SHP77 treated with DMSO at 0.1 percent for 48 hours (cell line): ENCODE measurements around the gene BARHL1.

Experiments used
- DNase-seq: peaks from one replicate; lab custom pipeline; 2025; lab: John Stamatoyannopoulos, UW

Gene BARHL1

DNA sequence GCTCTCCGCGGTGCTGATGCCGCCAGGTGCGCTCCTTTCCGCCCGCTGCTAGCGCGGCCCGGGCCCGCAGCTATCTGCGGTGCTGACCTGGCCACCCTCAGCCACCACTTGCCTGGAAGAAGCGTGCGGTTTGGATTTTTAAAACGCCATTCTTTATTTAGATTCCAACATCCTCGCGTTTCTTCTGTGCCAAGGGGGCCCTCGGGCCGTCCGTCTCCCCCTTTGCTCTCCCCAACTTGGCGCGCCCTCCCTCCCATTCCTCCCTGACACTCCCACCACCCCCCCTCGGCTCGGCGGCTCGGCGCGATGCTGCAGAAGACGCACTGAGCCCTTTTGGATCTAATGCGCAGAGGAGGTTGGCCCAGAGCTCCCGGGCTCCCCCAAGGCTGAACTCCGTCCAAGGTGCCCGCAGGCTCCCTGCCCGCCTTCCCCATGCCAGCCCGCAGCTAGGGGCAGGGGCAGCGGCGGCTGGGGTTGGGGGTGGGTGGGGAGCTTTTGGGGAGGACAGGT is at the start of gene BARHL1:
Gene BARHL1, plus strand, starts transcription at position 331 of the 510 bp plus-strand sequence. CDS start 192 bp downstream, outside the sequence.
- no peak for DNase-seq

- no peak for DNase-seq
These were observed 47.6 kb upstream of the BARHL1 start for GRCh38 chr9:132534832-132535231.

DNA sequence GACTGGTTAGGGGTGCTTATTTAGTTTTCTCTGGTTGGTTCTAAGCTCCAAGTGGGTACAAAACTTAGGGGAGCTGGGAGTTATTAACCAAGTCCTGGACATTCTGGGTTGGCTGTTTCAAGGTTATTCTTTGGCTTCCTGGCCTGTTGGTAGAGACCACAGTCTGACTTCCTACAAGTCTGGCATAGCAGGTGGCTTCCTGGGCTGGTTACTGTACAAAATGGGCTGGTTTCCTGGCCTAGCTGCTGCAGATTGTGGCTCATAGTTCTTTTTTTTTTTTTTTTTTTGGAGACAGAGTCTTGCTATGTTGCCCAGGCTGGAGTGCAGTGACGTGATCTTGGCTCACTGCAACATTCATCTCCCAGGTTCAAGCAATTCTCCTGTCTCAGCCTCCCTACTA is 46.3 kb upstream of the BARHL1 start:
- DNase-seq = no peak

DNA sequence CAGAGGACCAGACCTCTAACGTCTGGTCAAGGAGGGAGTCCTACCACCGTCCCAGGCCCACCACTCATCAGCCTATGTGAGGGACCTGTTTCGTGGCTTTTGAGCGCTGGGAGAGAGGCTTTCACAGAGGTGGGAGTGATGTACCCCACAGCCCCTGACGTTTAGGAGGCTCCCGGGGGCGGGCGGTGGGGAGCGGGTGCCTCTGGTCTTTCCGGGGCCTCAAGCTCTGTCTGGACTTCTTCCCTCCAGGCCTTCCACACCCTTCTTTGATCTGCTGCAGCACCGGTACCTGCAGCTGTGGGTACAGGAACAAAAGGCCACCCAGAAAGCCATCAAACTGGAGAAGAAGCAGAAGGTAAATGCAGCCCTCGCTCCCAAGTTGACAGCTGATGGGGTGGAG is 45.1 kb upstream of the BARHL1 start:
- no peak for DNase-seq

- no peak for DNase-seq
These were observed 44.3 kb upstream of the BARHL1 start for GRCh38 chr9:132538071-132538470.

DNA sequence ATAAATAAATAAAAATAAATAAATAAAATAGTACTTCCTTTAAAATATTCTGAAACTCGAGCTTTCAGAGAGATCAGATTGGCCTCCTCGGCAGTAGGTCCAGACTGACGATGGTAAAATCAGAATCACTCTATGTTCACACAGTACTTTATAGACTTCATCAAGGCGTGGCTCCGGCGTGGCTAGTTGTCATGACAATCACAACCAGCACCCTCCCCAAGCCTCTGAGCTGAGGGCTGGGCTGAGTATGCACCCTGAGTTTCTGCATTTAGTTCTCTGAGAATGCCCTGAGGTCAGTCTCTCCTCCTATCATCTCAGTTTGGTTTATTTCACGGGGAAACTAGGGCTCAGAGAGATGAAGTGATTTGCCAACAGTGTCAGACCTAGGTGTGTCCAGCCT is 43.3 kb upstream of the BARHL1 start:
- DNase-seq = no peak

DNA sequence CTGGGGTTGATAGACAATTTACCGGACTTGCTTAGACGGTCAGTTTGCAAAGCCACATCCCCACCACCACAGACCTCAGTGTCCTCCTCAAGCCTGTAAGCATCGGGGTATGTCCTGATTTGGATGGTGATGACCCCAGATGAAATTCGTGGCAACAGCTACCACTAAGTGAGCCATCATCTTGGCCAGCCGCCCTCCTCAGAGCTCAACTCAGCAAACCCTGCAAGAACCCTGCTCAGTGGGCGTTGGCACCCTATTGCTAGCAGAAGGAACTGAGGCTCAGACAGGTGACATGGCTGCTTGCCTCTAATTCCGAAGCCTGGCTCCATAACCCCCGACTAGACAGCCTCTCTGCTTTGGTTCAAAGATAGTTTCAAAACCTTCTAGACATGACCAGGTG is 41.4 kb upstream of the BARHL1 start:
- DNase-seq = no peak

DNA sequence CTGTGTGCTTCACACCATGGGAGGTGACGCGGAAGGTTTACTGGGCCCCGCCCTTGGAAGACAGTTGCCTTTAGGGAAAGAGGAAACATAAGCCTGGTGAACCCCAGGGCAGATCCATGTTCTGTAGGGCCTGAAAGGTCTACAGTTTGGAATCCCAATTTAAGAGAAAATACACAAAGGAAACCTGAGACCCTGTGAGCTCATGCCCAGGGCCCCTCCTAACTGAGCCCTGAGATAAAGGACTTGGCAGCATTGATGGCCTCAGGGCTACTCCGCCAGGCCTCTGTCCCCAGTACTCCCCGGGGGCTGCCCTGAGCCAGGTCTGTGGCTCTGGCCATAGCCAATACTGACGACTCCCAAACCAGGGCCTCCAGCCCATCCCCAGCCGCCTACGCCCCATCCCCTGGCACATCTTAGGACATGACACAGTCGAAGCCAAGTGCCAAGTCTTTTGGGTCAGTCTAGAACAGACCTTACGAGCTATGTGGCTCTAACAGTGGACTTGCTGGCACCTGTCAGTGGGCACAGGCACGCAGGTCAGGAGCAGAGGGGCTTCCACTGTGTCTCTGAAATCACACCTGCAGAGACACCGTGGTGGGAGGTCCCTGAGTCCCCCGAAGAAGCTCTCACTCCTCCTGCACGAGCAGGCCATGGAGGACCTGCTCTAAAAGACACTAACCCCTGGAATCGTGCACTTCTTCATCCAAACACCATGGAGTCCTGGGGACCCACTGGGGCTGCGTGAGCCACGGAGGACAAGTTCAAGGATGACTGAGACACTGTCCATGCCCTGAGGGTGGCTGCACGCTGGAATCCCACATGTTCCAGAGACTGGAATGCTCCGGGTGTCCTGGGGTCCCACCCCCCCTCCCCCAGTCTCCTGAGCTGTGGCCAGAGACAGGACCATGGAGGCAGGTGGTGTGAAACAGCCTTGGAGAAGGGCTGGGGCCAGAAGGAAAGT is 40.3 kb upstream of the BARHL1 start:
- no peak for DNase-seq

DNA sequence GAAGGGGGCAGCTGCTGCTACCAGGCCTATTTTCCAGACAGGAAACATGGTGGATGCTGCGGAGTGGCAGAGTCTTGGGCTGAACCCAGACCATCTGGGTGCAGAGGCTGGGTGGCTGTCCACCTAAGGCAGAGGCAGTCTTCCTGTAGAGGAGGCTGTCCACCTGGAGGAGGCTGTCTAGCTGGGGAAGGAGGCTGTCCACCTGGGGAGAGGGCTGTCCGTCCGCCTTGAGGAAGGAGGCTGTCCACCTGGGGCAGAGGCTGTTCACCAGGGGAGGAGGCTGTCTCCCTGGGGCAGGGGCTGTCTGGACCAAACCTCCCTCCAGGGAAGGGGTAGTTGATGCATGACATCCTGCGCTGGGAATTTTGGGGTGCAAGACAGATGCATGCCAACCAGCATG is 39.2 kb upstream of the BARHL1 start:
- DNase-seq = no peak

- no peak for DNase-seq
These were observed 38.4 kb upstream of the BARHL1 start for GRCh38 chr9:132543960-132544359.

- no peak for DNase-seq
These were observed 36.8 kb upstream of the BARHL1 start for GRCh38 chr9:132545578-132545977.

GRCh38 chr9:132546148-132547051 is 36.0 kb upstream of the BARHL1 start:
- no peak for DNase-seq

DNA sequence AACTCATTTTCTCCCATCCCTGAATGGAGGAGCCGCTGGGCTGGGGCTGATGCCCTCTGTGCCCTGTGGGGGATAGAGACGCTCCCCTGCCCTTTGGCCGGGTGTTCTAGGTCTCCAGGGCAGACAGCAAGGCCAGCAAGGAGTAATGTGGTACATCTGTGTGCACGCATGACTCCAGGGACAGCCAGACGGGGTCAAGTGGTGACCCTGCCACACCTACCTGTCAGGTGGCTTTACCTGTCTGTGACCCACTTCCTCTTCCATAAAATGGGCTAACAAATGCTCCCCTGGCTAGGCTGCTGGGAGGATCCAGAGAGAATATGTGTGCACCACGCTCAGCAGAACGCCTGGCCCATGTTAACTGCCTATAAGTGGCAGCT is 35.4 kb upstream of the BARHL1 start:
- no peak for DNase-seq

DNA sequence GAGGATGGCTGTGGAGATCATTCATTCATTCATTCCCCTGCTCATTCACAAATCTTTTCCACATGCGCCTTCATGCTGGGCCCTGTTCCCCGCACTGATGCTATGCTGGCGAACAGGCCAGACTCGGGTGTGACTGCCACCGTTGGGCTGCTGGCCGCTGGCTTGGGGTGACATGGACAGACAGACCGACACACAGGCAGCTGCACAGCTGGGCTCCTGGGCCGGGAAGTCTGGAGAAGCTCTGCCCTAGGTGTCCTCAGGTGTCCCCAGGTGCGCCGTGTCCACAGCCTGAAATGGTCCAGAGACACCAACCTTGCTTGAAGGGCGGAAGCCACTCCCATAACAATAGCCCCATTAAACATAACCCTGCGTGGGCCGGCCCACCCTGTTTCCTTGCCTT is 35.0 kb upstream of the BARHL1 start:
- no peak for DNase-seq

DNA sequence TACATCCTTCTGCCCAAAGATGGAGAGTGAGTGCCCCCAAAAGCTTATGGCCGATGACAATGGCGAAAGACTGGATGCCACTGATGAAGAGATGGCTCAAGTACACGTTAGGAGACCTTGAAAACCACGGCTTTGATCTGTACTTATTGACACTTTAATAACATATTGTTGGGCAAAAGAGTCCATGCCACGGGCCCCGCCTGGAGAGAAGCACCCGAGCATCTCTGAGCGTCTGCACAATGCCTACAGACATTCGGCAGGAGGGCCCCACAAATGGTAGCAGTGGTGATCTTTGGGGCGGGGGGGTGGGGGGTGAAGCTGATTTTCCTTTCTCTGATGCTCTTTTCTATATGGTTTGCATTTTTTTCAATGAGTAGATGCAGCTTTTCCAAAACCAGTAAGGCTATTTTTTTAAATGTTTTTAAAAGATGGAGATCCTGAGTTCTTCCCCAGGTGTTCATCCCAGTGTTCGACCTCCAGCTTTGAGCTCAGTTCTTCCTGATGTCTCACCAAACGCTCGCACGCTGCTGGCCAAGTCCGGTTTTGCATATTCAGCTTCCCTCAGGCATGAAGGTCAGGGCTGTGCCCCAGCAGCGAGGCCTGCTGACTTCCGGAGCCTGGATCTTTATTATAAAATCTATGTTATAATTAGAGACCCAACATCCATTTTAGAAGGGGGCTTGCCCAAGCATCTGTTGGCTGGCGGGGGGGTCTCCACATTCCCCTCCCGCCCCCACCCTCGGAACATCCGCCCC is 34.3 kb upstream of the BARHL1 start:
- no peak for DNase-seq

DNA sequence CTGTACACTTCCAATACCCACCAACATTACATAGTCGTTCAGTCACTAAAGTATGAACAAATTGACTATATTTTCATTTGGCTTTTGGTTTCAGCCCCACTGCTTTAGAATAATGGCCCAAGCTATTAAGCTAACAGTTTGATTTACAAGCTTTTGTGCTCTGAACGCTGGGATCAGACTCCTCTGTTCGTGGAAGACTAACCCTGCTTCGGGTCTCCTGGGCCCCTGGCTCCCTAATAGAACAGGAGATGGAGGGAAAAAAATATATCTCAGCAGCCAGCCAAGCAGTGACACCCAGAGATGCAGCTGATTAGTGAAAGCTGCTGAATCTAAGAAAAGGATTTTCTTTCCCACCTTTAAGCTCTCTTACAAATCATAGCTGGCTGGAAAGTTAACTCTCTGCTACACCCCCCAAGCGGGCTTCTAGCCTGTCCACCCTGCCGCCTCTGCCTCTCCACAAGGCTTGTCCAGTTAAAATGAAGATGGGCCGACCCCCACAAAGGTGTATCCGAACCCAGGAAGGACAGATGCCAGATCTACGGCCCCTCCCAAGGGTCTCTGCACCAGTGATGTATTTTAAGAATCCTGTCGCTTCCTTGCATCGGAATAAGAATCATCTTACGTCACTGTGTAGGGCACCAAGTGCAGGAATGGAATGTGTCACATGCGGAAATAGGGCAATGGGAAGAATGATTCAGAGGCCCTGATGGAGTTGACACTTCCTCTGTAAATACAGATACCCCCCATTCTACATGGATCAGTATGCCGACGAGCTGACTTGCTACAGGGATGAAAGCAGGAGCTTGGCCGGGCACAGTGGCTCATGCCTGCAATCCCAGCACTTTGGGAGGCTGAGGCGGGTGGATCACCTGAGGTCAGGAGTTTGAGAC is 33.4 kb upstream of the BARHL1 start:
- no peak for DNase-seq

DNA sequence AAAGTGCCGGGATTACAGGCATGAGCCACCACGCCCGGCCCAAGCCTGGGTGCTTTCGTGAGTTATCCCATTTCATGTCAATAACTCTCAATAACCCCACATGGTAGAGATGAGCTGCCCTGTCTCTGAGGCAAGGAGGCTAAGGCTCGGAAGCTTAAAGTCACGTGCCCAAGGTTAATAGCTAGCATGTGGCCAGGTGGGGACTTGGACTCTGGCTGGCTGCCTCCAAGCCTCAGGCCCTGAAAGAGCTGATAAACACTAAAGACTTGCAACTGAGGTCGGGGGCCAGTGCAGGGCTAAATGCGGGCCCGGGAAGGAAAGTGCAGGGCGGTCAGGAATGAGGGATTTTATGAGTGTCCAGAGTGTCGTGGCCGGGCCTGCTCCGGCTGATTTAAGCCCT is 30.9 kb upstream of the BARHL1 start:
- no peak for DNase-seq

GRCh38 chr9:132552041-132552440 is 30.4 kb upstream of the BARHL1 start:
- DNase-seq = no peak

DNA sequence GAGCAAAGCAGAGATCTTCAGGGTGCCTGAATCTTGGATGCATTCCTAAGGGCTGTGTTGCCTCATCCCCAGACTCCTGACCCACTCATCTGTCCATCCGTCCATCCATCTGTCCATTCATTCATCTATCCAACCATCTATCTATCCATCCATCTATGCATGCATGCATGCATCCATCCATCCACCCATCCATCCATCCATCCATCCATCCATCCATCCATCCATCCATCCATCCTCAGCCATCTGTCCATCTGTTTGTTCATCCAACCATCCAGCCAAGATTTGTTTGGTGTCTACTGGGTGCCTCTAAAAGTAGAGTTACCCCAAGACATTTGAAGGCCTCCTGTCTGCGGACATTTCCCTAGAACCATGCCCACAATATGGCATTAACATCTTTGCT is 27.7 kb upstream of the BARHL1 start:
- DNase-seq = no peak

DNA sequence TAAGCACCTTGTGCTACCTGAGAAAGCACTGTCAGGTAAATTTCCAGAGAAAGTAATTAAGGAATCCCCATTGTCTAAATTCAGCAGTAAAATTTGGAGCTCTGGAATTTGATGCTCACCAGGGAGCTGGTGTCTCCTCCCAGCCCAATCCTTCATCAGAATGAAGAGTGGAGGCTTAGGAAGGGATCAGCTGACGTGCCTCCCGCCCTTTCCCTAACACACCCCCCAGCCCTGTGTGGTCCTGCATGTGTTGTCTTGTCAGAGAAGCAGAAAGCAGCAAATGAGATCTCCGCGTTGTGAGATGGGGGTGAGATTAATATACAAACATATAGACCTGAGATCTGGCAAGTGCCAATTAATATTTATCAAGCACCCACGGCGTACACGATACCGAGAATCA is 26.9 kb upstream of the BARHL1 start:
- DNase-seq = no peak

- DNase-seq = no peak
These were observed 26.2 kb upstream of the BARHL1 start for GRCh38 chr9:132556235-132556634.
